Stomach (tissue), 9 donors: Measurements from ENCODE around the gene ANKFN1. TPM values are rescaled to one million over a fixed set of nuclear protein-coding genes. Genes with fewer than 3 reads are reported as not detected.

Source experiments
- DNase-seq, 2 donors: peaks; one replicate each; pipeline versions ENCODE4 v3.0.0 to v3.0.0-alpha.2; 2013 to 2019
- H3K27ac ChIP-seq, 5 donors: fragments of 200-600 bp in 4 of 5; sonication (generic) in 4 of 5; one replicate each; pipeline ENCODE4 v1.5.1; 2013 to 2019; ENCODE audit warnings: mild to moderate bottlenecking in 1 of 5, moderate library complexity in 1 of 5
- H3K27me3 ChIP-seq, 3 donors: fragments of 200-600 bp; sonication (generic); one replicate each; pipeline ENCODE4 v1.5.1; 2017 to 2019; ENCODE audit warnings: mixed run types in 1 of 3
- H3K36me3 ChIP-seq, 4 donors: fragments of 200-600 bp; sonication (generic); 1 replicate in 3 of 4; 2 replicates in 1 of 4; pipeline ENCODE4 v1.5.1; 2016 to 2019
- H3K4me1 ChIP-seq, 4 donors: fragments of 200-600 bp; sonication (generic); one replicate each; pipeline ENCODE4 v1.5.1; 2016 to 2019
- H3K4me3 ChIP-seq, 4 donors: fragments of 200-600 bp; sonication (generic) in 3 of 4; one replicate each; pipeline ENCODE4 v1.5.1; 2016 to 2019; ENCODE audit warnings: mild to moderate bottlenecking in 1 of 4
- H3K9me3 ChIP-seq, 4 donors: fragments of 200-600 bp; sonication (generic); one replicate each; pipeline ENCODE4 v1.5.1; 2016 to 2019
- EP300 ChIP-seq: sonication (generic); formaldehyde crosslinking; IDR thresholded peaks from one replicate; pipeline ENCODE4 v1.6.1; 2017; ENCODE audit warnings: antibody characterized with exemption
- POLR2A ChIP-seq, 4 donors: fragments of 450-650 bp; IDR thresholded peaks; one replicate each; pipeline ENCODE4 v1.6.1; 2016; ENCODE audit warnings: antibody characterized with exemption in 4 of 4, control low read depth in 2 of 4, mild to moderate bottlenecking in 1 of 4, moderate library complexity in 1 of 4
- POLR2AphosphoS5 ChIP-seq, 3 donors: sonication (generic); formaldehyde crosslinking; IDR thresholded peaks; one replicate each; pipeline ENCODE4 v1.6.1; 2016; ENCODE audit warnings: antibody characterized with exemption in 3 of 3
- WGBS, 5 donors: extraction: QIAGEN DNeasy Blood & Tissue Kit in 3 of 5; methylation state at CpG; one replicate each; pipeline versions ENCODE4 v1.1.5 to v1.1.7; 2013 to 2018; 5-methylcytosine and 5-hydroxymethylcytosine counted together
- intact Hi-C: fragments of 100-400 bp; cut with DNase I; formaldehyde crosslinking; loops from one replicate; pipeline ENCODE4 v1.15.1; 2023; ENCODE audit warnings: low total_unique reads
- polyA plus RNA-seq, 3 donors: library from polyadenylated mRNA; stranded (reverse); fragments of 200-250 nt; gene quantifications; one replicate each; pipeline ENCODE4 v1.2.3, GENCODE V29; 2013
- total RNA-seq, 5 donors: library from RNA; depleted of rRNA; stranded (reverse); fragments of >200 nt; gene quantifications; one replicate each; pipeline versions ENCODE4 v1.1.0 to v1.2.3, GENCODE V29; 2014 to 2016
- TF ChIP-seq, protein P1 (sequence below), 7 experiments: fragments of 450-650 bp in 4 of 7; fragments of 200-600 bp in 3 of 7; sonication (generic) in 3 of 7; IDR thresholded peaks; one replicate each; pipeline ENCODE4 v1.5.1; 2016 to 2019; ENCODE audit warnings: antibody characterized with exemption in 7 of 7, control low read depth in 2 of 7, mild to moderate bottlenecking in 1 of 7
- donor health status: healthy with polysubstance abuse.
- donor health status: Bipolar disorder and iron deficiency.
- donor health status: healthy.

The ANKFN1 gene
- total and polyA plus RNA-seq, 8 donors, result 0.10 to 2.9 (median 1.3) TPM; not detected in 4

- Histone ChIP-seq H3K4me3 (no peak overlapping the region), H3K36me3 (no peaks in the 10 kb centered on the region), H3K27ac (no peak overlapping the region), H3K4me1 (no peaks in the 10 kb centered on the region), H3K27me3 (no peaks in the 10 kb centered on the region), H3K9me3 (no peaks in the 10 kb centered on the region)
- no peak for TF ChIP-seq POLR2AphosphoS5 (IDR thresholded peaks at IDR 0.05)
- TF ChIP-seq, protein P1, sequence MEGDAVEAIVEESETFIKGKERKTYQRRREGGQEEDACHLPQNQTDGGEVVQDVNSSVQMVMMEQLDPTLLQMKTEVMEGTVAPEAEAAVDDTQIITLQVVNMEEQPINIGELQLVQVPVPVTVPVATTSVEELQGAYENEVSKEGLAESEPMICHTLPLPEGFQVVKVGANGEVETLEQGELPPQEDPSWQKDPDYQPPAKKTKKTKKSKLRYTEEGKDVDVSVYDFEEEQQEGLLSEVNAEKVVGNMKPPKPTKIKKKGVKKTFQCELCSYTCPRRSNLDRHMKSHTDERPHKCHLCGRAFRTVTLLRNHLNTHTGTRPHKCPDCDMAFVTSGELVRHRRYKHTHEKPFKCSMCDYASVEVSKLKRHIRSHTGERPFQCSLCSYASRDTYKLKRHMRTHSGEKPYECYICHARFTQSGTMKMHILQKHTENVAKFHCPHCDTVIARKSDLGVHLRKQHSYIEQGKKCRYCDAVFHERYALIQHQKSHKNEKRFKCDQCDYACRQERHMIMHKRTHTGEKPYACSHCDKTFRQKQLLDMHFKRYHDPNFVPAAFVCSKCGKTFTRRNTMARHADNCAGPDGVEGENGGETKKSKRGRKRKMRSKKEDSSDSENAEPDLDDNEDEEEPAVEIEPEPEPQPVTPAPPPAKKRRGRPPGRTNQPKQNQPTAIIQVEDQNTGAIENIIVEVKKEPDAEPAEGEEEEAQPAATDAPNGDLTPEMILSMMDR (IDR thresholded peaks at IDR 0.05), result no peak
- TF ChIP-seq EP300, result no peak
- TF ChIP-seq POLR2A (IDR thresholded peaks at IDR 0.05), result no peak
- WGBS, 5 donors, result 66 to 82% (median 70%) methylated on average over 1 of the region's 1 CpG
- intact Hi-C loops, result no loop called here
- DNase-seq, result no peak
Observed at GRCh38 chr17:56452461-56452860, 299.2 kb downstream of the ANKFN1 start.

DNA sequence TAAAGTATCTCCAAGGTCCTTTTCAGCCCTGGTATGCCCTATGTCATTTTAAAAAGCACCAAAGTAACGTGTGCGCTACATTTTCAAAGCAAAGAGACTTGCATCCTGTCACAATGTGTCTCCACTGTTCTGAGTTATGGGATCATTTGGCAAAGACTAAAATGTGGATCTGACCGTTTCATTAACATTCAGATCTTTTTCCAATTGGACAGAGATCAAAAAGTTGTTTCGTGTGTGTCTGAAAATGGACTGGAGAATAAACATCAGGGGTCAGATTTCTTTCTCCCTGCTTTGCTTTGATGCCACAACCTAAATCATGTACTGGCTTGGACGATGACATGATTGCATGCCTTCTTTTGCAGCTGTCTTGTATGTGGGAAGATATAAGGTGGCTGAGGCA, 304.2 kb downstream of the ANKFN1 start:
- Histone ChIP-seq H3K4me3 (no peak overlapping the region), H3K4me1 (no peaks in the 10 kb centered on the region), H3K36me3 (no peaks in the 10 kb centered on the region), H3K27me3 (no peaks in the 10 kb centered on the region), H3K27ac (no peak overlapping the region), H3K9me3 (no peaks in the 10 kb centered on the region)
- 42 to 65% (median 53%) methylated on average over 5 of the region's 5 CpGs for WGBS, 5 donors
- intact Hi-C loops, result no loop called here
- TF ChIP-seq POLR2A (IDR thresholded peaks at IDR 0.05), result no peak
- DNase-seq, result no peak

DNA sequence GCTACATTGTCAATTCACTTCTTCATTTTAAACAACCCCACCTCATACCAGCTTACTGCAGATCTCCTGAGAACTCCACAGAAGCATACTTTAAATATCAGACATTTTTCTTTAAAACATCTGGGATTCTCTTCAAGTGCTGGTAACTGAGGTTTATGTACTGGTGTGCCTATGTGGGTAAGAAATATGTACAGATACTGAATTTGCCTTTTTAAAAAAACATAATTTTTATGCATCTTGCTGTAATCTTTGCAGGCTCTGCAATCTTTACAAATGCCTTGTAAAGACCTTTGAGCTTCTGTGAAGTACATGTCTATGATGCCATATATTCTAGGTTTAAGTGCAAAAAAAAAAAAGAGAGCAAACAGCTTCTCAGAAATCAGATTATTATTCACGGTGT, 312.6 kb downstream of the ANKFN1 start:
- intact Hi-C loops, result no loop called here
- H3K27ac ChIP-seq, result no peak overlapping the region
- H3K9me3 ChIP-seq, result no peaks in the 10 kb centered on the region
- H3K36me3 ChIP-seq, result no peaks in the 10 kb centered on the region
- H3K27me3 ChIP-seq, result no peaks in the 10 kb centered on the region
- H3K4me3 ChIP-seq, result no peak overlapping the region
- TF ChIP-seq EP300 (no peak), POLR2A (IDR thresholded peaks at IDR 0.05) (no peak), POLR2AphosphoS5 (IDR thresholded peaks at IDR 0.05) (no peak)
- TF ChIP-seq, protein P1 (IDR thresholded peaks at IDR 0.05), result no peak
- 59 to 79% (median 65%) methylated on average over 1 of the region's 1 CpG for WGBS, 5 donors
- H3K4me1 ChIP-seq, result no peaks in the 10 kb centered on the region
- DNase-seq, result no peak

- DNase-seq, result no peak
- no peak for TF ChIP-seq EP300
- TF ChIP-seq, protein P1 (IDR thresholded peaks at IDR 0.05), result no peak
- no peak for TF ChIP-seq POLR2AphosphoS5 (IDR thresholded peaks at IDR 0.05)
- TF ChIP-seq POLR2A (IDR thresholded peaks at IDR 0.05), result no peak
- Histone ChIP-seq H3K4me1 (no peaks in the 10 kb centered on the region), H3K9me3 (peaks cover 0 to 8% (median 0%) of the 10 kb centered on the region in 4 donors), H3K27ac (no peak overlapping the region), H3K27me3 (no peaks in the 10 kb centered on the region), H3K36me3 (no peaks in the 10 kb centered on the region), H3K4me3 (no peak overlapping the region)
- intact Hi-C loops, result no loop called here
- 66 to 75% (median 72%) methylated on average over 2 of the region's 2 CpGs for WGBS, 5 donors
Observed at GRCh38 chr17:56468840-56469239, 315.6 kb downstream of the ANKFN1 start.

DNA sequence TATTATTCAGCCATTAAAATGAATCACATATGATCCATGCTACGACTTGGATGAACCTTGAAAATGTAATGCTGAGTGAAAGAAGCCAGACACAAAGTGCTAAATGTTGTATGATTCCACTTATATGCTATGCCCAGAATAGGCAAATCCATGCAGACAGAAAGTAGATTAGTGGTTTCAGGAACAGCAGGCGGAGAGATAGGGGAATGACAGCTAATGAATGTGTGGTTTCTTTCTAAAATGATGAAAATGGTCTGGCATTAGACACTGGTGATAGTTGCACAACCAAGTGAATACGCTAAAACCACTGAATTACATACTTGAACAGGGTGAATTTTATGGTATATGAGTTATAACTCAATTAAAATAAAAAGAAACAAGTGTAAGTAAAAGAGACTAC, 318.4 kb downstream of the ANKFN1 start:
- Histone ChIP-seq H3K27ac (no peak overlapping the region), H3K27me3 (no peaks in the 10 kb centered on the region), H3K36me3 (no peaks in the 10 kb centered on the region), H3K9me3 (peaks cover 0 to 8% (median 0%) of the 10 kb centered on the region in 4 donors), H3K4me1 (no peaks in the 10 kb centered on the region), H3K4me3 (no peak overlapping the region)
- 87 to 92% (median 90%) methylated on average over 3 of the region's 3 CpGs for WGBS, 5 donors
- intact Hi-C loops, result no loop called here
- TF ChIP-seq POLR2A (IDR thresholded peaks at IDR 0.05) (no peak), EP300 (no peak), POLR2AphosphoS5 (IDR thresholded peaks at IDR 0.05) (no peak)
- TF ChIP-seq, protein P1 (IDR thresholded peaks at IDR 0.05), result no peak
- no peak for DNase-seq
